B cell (primary cell): ENCODE measurements around the gene MALRD1. TPM values are rescaled to one million over a fixed set of nuclear protein-coding genes. Genes with fewer than 3 reads are reported as not detected.
"Not testable (repeated sequence)": the region's sequence is repeated elsewhere in the genome, so short reads cannot be mapped to it uniquely, and the experiment has no call there.

Experiments used
- ATAC-seq: fragments of 200-7000 bp; cut with Tn5 transposase; one replicate; pipeline ENCODE4 v1.10.0; 2021; ENCODE audit warnings: low read depth, mild to moderate bottlenecking, moderate number of reproducible peaks, moderate library complexity
- CTCF ChIA-PET: fragments of 350-600 bp; sonication (Branson Sonifier 250); formaldehyde crosslinking; loops from one replicate; lab custom pipeline; 2021; ENCODE audit warnings: antibody characterized with exemption, inconsistent platforms; lab: Charles Lee
- POLR2A ChIA-PET: fragments of 350-600 bp; sonication (Branson Sonifier 250); formaldehyde crosslinking; loops from one replicate; lab custom pipeline; 2021; ENCODE audit warnings: antibody characterized with exemption; lab: Charles Lee
- DNase-seq: peaks from one replicate; pipeline ENCODE4 v3.0.0; 2013
- H2AFZ ChIP-seq: 2 replicates; pipeline ENCODE4 v1.6.1; 2012; ENCODE audit warnings: mild to moderate bottlenecking, low read depth, low read length; ENCODE audit not compliant: insufficient read depth, poor library complexity, severe bottlenecking
- H3K27ac ChIP-seq, 2 donors: 1 replicate in 1 of 2; 2 replicates in 1 of 2; pipeline ENCODE4 v1.5.1; 2012 to 2013; ENCODE audit warnings: low read length in 2 of 2, mild to moderate bottlenecking in 2 of 2, moderate library complexity in 1 of 2
- H3K27me3 ChIP-seq, 4 experiments: fragments of 200-600 bp in 1 of 4; sonication (generic) in 1 of 4; replicated peaks in 1 of 4; 1 replicate in 2 of 4; 2 replicates in 2 of 4; pipeline versions ENCODE4 v1.6.1 to v1.7.0; 2013 to 2016; ENCODE audit warnings: low read length in 3 of 4, mild to moderate bottlenecking in 2 of 4, mixed read lengths in 1 of 4, moderate library complexity in 1 of 4; ENCODE audit not compliant: insufficient read depth in 4 of 4, control insufficient read depth in 3 of 4; ENCODE audit errors: control extremely low read depth in 1 of 4
- H3K36me3 ChIP-seq, 2 experiments: replicated peaks in 1 of 2; 1 replicate in 1 of 2; 2 replicates in 1 of 2; pipeline versions ENCODE4 v1.6.1 to v1.7.1; 2013; ENCODE audit warnings: low read length in 1 of 2; ENCODE audit not compliant: insufficient read depth in 2 of 2, control insufficient read depth in 1 of 2; ENCODE audit errors: control extremely low read depth in 1 of 2, extremely low read depth in 1 of 2
- H3K4me1 ChIP-seq, 2 donors: fragments of 200-600 bp in 1 of 2; sonication (generic) in 1 of 2; 1 replicate in 1 of 2; 2 replicates in 1 of 2; pipeline versions ENCODE4 v1.5.1 to v1.6.1; 2013 to 2017; ENCODE audit warnings: low read length in 2 of 2; ENCODE audit not compliant: control insufficient read depth in 2 of 2, insufficient read depth in 2 of 2
- H3K4me2 ChIP-seq: replicated peaks from 2 replicates; pipeline ENCODE3; 2012; ENCODE audit warnings: mild to moderate bottlenecking, low read depth, low read length; ENCODE audit not compliant: poor library complexity, severe bottlenecking
- H3K4me3 ChIP-seq, 5 experiments: fragments of 200-600 bp in 1 of 5; sonication (generic) in 1 of 5; 1 replicate in 3 of 5; 2 replicates in 2 of 5; pipeline versions ENCODE4 v1.5.1 to v1.7.0; 2011 to 2016; ENCODE audit warnings: low read length in 4 of 5, mild to moderate bottlenecking in 4 of 5, low read depth in 2 of 5, control low read depth in 1 of 5, moderate library complexity in 1 of 5; ENCODE audit not compliant: insufficient read depth in 1 of 5; ENCODE audit errors: control extremely low read depth in 1 of 5, extremely low read depth in 1 of 5
- H3K79me2 ChIP-seq: fragments of 200-600 bp; sonication (generic); one replicate; pipeline ENCODE4 v1.6.0; 2016; ENCODE audit warnings: low read length; ENCODE audit not compliant: control insufficient read depth, insufficient read depth
- H3K9ac ChIP-seq: fragments of 200-600 bp; sonication (generic); 2 replicates; pipeline ENCODE4 v1.6.1; 2017; ENCODE audit warnings: mild to moderate bottlenecking, low read length, moderate library complexity
- H3K9me3 ChIP-seq, 3 donors: one replicate each; pipeline versions ENCODE4 v1.6.1 to v1.7.1; 2013; ENCODE audit warnings: low read length in 2 of 3; ENCODE audit not compliant: control insufficient read depth in 2 of 3, insufficient read depth in 1 of 3; ENCODE audit errors: control extremely low read depth in 1 of 3
- H4K20me1 ChIP-seq: 2 replicates; pipeline ENCODE4 v1.6.0; 2012; ENCODE audit warnings: mild to moderate bottlenecking, low read length; ENCODE audit not compliant: insufficient read depth, control insufficient read depth, poor library complexity, severe bottlenecking
- H3K27ac Mint-ChIP-seq: one replicate; pipeline ENCODE4 v1.8.0; 2021; ENCODE audit warnings: mixed read lengths
- H3K27me3 Mint-ChIP-seq: one replicate; pipeline ENCODE4 v1.8.0; 2021; ENCODE audit warnings: mixed read lengths
- H3K4me1 Mint-ChIP-seq: one replicate; pipeline ENCODE4 v1.8.0; 2021; ENCODE audit warnings: mixed read lengths
- H3K4me3 Mint-ChIP-seq: one replicate; pipeline ENCODE4 v1.8.0; 2021; ENCODE audit warnings: mixed read lengths
- H3K9me3 Mint-ChIP-seq: one replicate; pipeline ENCODE4 v1.8.0; 2022; ENCODE audit warnings: mixed read lengths; ENCODE audit not compliant: insufficient read depth
- EZH2 ChIP-seq: IDR thresholded peaks from 2 replicates; pipeline ENCODE4 v1.6.1; 2012; ENCODE audit warnings: borderline replicate concordance, low read depth, mild to moderate bottlenecking, moderate library complexity, low read length; ENCODE audit not compliant: insufficient read depth, poor library complexity, severe bottlenecking
- WGBS: methylation state at CpG from one replicate; pipeline ENCODE4 v1.1.5; 2013; ENCODE audit warnings: missing lambda C conversion rate; ENCODE audit not compliant: insufficient coverage; 5-methylcytosine and 5-hydroxymethylcytosine counted together
- intact Hi-C: fragments of 100-400 bp; cut with micrococcal nuclease; formaldehyde crosslinking; loops from one replicate; pipeline ENCODE4 v1.10.0; 2022
- polyA plus RNA-seq: library from polyadenylated mRNA; depleted of rRNA; stranded (reverse); fragments of >200 nt; gene quantifications from 2 replicates; pipeline ENCODE4 v1.2.3, GENCODE V29; 2012
- total RNA-seq, 2 donors: library from RNA; stranded (reverse); fragments of 120-200 nt in 1 of 2; gene quantifications; 1 replicate in 1 of 2; 2 replicates in 1 of 2; pipeline versions ENCODE4 v1.2.3 to v1.2.4, GENCODE V29; 2013 to 2022
- TF ChIP-seq, protein P1 (sequence below): fragments of 200-600 bp; IDR thresholded peaks from one replicate; pipeline ENCODE4 v1.8.0; 2022; ENCODE audit warnings: antibody characterized with exemption, mild to moderate bottlenecking

Gene MALRD1
- total and polyA plus RNA-seq, 2 donors (not counting 1 experiment from before 2014, with no cell fraction given), result not detected

DNA sequence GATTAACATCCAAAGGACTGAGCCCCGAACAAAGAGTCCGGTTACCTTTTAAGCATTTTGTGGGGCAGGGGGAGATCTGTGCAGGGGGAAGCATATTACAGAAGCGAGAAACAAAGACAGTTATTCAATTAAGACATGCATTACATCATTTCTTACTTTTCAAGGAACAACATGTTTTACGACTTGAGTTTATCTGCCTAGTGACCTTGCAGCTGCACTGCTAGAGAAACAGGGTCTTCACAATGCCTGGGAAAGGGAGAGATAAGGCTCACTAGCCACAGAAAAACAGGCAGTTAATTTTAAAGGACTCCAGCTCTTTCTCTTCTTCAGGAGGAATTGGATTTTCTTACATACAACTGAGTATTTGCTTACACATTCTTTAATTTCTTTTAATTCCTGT is 693.5 kb downstream of the MALRD1 start:
- H3K9me3 Mint-ChIP-seq, ATAC-seq, CTCF ChIA-PET, H3K4me3 Mint-ChIP-seq, H3K27ac ChIP-seq, H3K9ac ChIP-seq, H3K4me2 ChIP-seq, H3K4me3 ChIP-seq, H3K27ac Mint-ChIP-seq, H3K4me1 ChIP-seq, H3K36me3 ChIP-seq, H3K79me2 ChIP-seq, H2AFZ ChIP-seq, H3K9me3 ChIP-seq, intact Hi-C loops, DNase-seq, POLR2A ChIA-PET, H4K20me1 ChIP-seq, H3K4me1 Mint-ChIP-seq, H3K27me3 ChIP-seq, H3K27me3 Mint-ChIP-seq: not testable (repeated sequence)
- WGBS, result 40% methylated on average over 1 of the region's 4 CpGs

DNA sequence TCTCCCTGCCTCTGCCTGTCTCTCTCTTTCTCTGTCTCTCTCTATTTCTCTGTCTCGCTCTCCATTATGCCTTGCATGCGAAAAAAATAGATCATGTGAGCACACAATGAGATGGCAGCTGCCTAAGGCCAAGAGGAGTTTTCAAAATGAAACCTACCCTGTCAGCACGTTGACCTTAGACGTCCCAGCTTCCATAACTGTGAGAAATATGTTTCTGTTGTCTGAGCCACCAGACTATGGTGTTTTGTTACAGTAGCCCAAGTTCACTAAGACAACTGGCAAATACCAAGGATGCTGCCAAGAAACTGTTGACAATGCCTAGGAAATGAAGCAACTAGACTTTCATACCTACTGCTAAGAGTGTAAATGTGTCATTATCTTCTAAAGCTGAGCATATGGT is 697.1 kb downstream of the MALRD1 start:
- Histone ChIP-seq H3K4me1 (no peaks in the 10 kb centered on the region), H4K20me1 (no peaks in the 10 kb centered on the region), H3K79me2 (no peaks in the 10 kb centered on the region), H3K9me3 (no peaks in the 10 kb centered on the region), H3K9ac (no peak overlapping the region), H3K27me3 (no peaks in the 10 kb centered on the region), H3K4me3 (no peak overlapping the region), H3K4me2 (no peak overlapping the region), H3K27ac (no peak overlapping the region), H3K36me3 (no peaks in the 10 kb centered on the region), H2AFZ (no peak overlapping the region)
- ATAC-seq, result no peak
- WGBS, result no CpG with 5 or more reads among the region's 4 CpGs
- no peak overlapping the region for H3K4me3 Mint-ChIP-seq
- TF ChIP-seq, protein P1, sequence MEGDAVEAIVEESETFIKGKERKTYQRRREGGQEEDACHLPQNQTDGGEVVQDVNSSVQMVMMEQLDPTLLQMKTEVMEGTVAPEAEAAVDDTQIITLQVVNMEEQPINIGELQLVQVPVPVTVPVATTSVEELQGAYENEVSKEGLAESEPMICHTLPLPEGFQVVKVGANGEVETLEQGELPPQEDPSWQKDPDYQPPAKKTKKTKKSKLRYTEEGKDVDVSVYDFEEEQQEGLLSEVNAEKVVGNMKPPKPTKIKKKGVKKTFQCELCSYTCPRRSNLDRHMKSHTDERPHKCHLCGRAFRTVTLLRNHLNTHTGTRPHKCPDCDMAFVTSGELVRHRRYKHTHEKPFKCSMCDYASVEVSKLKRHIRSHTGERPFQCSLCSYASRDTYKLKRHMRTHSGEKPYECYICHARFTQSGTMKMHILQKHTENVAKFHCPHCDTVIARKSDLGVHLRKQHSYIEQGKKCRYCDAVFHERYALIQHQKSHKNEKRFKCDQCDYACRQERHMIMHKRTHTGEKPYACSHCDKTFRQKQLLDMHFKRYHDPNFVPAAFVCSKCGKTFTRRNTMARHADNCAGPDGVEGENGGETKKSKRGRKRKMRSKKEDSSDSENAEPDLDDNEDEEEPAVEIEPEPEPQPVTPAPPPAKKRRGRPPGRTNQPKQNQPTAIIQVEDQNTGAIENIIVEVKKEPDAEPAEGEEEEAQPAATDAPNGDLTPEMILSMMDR, result no peak
- TF ChIP-seq EZH2, result no peak
- no peak overlapping the region for H3K27ac Mint-ChIP-seq
- CTCF ChIA-PET, result no interaction called here
- no peaks in the 10 kb centered on the region for H3K27me3 Mint-ChIP-seq
- H3K9me3 Mint-ChIP-seq, result peaks cover 3% of the 10 kb centered on the region
- intact Hi-C loops, result no loop called here
- no peak for DNase-seq
- POLR2A ChIA-PET, result no interaction called here
- H3K4me1 Mint-ChIP-seq, result no peaks in the 10 kb centered on the region
